ENCODE results near the gene SLC30A9.
A peak's percentile ranks its signal among the peaks of the same experiment; 100 is the strongest.

The SLC30A9 gene

GRCh38 chr4:42083816-42084215, 93.5 kb downstream of the SLC30A9 start:
- no peaks in the 10 kb centered on the region for H3K27me3 ChIP-seq (ENCODE audit: insufficient read depth, low read depth, severe bottlenecking)
- no peak for DNase-seq
- no peak overlapping the region for H3K27ac ChIP-seq
- no peaks in the 10 kb centered on the region for H3K9me3 ChIP-seq (ENCODE audit: severe bottlenecking)
- no peak overlapping the region for H3K4me3 ChIP-seq (ENCODE audit: low read depth, low read length)
- no peak for TF ChIP-seq CTCF (IDR thresholded peaks at IDR 0.05; ENCODE audit: low read depth, low read length)
- peaks cover 3% of the 10 kb centered on the region; the same call in 1 of the 2 replicates for H3K36me3 ChIP-seq

- Histone ChIP-seq H3K27ac (no peak overlapping the region), H3K9me3 (ENCODE audit: severe bottlenecking) (no peaks in the 10 kb centered on the region), H3K27me3 (ENCODE audit: insufficient read depth, low read depth, severe bottlenecking) (no peaks in the 10 kb centered on the region), H3K36me3 (no peaks in the 10 kb centered on the region), H3K4me3 (ENCODE audit: low read depth, low read length) (no peak overlapping the region)
- no peak for DNase-seq
- no peak for TF ChIP-seq CTCF (IDR thresholded peaks at IDR 0.05; ENCODE audit: low read depth, low read length)
Observed at GRCh38 chr4:42088386-42088785, 98.1 kb downstream of the SLC30A9 start.

- Histone ChIP-seq H3K4me3 (ENCODE audit: low read depth, low read length) (no peak overlapping the region), H3K27me3 (ENCODE audit: insufficient read depth, low read depth, severe bottlenecking) (no peaks in the 10 kb centered on the region), H3K27ac (no peak overlapping the region), H3K36me3 (no peaks in the 10 kb centered on the region), H3K9me3 (ENCODE audit: severe bottlenecking) (no peaks in the 10 kb centered on the region)
- DNase-seq, result no peak
- no peak for TF ChIP-seq CTCF (IDR thresholded peaks at IDR 0.05; ENCODE audit: low read depth, low read length)
Observed at GRCh38 chr4:42101446-42101975, 111.2 kb downstream of the SLC30A9 start.

GRCh38 chr4:42104521-42104920, 114.2 kb downstream of the SLC30A9 start:
- no peaks in the 10 kb centered on the region for H3K9me3 ChIP-seq (ENCODE audit: severe bottlenecking)
- no peaks in the 10 kb centered on the region for H3K27me3 ChIP-seq (ENCODE audit: insufficient read depth, low read depth, severe bottlenecking)
- no peak for TF ChIP-seq CTCF (IDR thresholded peaks at IDR 0.05; ENCODE audit: low read depth, low read length)
- DNase-seq, result peak; percentile 50
- no peak overlapping the region for H3K27ac ChIP-seq
- no peaks in the 10 kb centered on the region for H3K36me3 ChIP-seq
- H3K4me3 ChIP-seq (ENCODE audit: low read depth, low read length), result no peak overlapping the region

GRCh38 chr4:42112846-42113245, 122.5 kb downstream of the SLC30A9 start:
- no peaks in the 10 kb centered on the region for H3K27me3 ChIP-seq (ENCODE audit: insufficient read depth, low read depth, severe bottlenecking)
- H3K9me3 ChIP-seq (ENCODE audit: severe bottlenecking), result no peaks in the 10 kb centered on the region
- no peak overlapping the region for H3K4me3 ChIP-seq (ENCODE audit: low read depth, low read length)
- no peak for TF ChIP-seq CTCF (IDR thresholded peaks at IDR 0.05; ENCODE audit: low read depth, low read length)
- H3K27ac ChIP-seq, result no peak overlapping the region
- H3K36me3 ChIP-seq, result no peaks in the 10 kb centered on the region; the same call in 1 of the 2 replicates
- no peak for DNase-seq

- H3K36me3 ChIP-seq, result no peaks in the 10 kb centered on the region; the same call in 1 of the 2 replicates
- no peaks in the 10 kb centered on the region for H3K27me3 ChIP-seq (ENCODE audit: insufficient read depth, low read depth, severe bottlenecking)
- no peak for TF ChIP-seq CTCF (IDR thresholded peaks at IDR 0.05; ENCODE audit: low read depth, low read length)
- no peaks in the 10 kb centered on the region for H3K9me3 ChIP-seq (ENCODE audit: severe bottlenecking)
- no peak for DNase-seq
- H3K27ac ChIP-seq, result no peak overlapping the region
- no peak overlapping the region for H3K4me3 ChIP-seq (ENCODE audit: low read depth, low read length)
Observed at GRCh38 chr4:42119886-42120285, 129.6 kb downstream of the SLC30A9 start.
